ACC112 (cell line): ENCODE results near the gene POP4.
"Not testable (repeated sequence)": the region's sequence is repeated elsewhere in the genome, so short reads cannot be mapped to it uniquely, and the experiment has no call there.

Source experiments
- H2AFZ ChIP-seq: fragments of 200-600 bp; sonication (generic); one replicate; pipeline ENCODE4 v1.6.0; 2017; ENCODE audit warnings: antibody characterized with exemption, low read length; ENCODE audit not compliant: unreplicated experiment
- H3K27ac ChIP-seq: fragments of 200-600 bp; sonication (generic); 2 replicates; pipeline ENCODE4 v1.5.1; 2014; ENCODE audit warnings: low read depth, mild to moderate bottlenecking, antibody characterized with exemption, low read length, moderate library complexity
- H3K27me3 ChIP-seq: fragments of 200-600 bp; sonication (generic); 2 replicates; pipeline ENCODE4 v1.6.1; 2014; ENCODE audit warnings: mild to moderate bottlenecking, antibody characterized with exemption, low read length, moderate library complexity, mixed read lengths; ENCODE audit not compliant: insufficient read depth
- H3K36me3 ChIP-seq: fragments of 200-600 bp; sonication (generic); 2 replicates; pipeline ENCODE4 v1.6.1; 2016; ENCODE audit warnings: mild to moderate bottlenecking, antibody characterized with exemption, low read length, moderate library complexity, mixed read lengths; ENCODE audit not compliant: insufficient read depth
- H3K4me1 ChIP-seq: fragments of 200-600 bp; sonication (generic); one replicate; pipeline ENCODE4 v1.6.1; 2016; ENCODE audit warnings: low read length, mixed read lengths; ENCODE audit not compliant: insufficient read depth, unreplicated experiment, control insufficient read depth
- H3K4me3 ChIP-seq: fragments of 200-600 bp; sonication (generic); 2 replicates; pipeline ENCODE4 v1.5.1; 2014; ENCODE audit warnings: mild to moderate bottlenecking, low read depth, low read length
- H3K79me2 ChIP-seq: fragments of 200-600 bp; sonication (generic); one replicate; pipeline ENCODE4 v1.6.0; 2016; ENCODE audit warnings: low read length; ENCODE audit not compliant: control insufficient read depth, unreplicated experiment, insufficient read depth

The POP4 gene

DNA sequence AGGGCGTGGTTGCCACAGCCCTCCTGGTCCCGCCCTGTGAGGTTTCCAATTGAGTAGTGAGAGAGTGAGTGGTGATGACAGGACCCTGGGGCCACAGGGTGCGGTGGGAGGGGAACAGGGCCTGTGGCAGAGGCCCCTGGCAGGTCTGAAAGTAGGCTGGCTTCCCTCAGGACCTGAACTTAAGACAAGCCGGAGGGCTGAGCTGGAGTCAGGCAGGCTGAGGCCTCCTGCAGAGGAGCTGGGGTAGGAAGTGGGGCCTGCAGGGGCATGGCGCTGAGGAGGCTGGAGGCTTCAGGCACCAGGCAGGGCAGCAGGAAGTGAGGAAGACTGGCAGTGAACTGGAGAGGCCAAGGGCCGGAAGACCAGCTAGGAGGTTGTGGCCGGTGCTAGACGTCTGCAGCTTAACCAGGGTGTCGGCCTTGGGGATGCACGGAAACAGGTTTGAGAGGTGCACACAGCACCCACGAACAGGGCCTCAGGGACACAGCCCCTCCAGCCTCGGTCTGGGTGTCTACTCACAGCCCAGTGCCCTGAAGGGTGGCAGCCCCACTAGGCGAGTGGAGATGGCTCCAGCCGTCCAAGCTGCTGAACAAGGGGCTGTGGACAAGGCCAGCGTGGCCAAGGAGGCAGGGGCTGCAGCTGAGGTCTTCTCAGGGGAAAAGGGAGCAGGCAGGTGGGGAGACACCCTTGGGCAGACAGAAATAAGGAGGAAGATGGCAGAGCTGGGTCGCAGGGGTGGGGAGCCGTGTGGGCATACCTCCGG is 17.8 kb downstream of the POP4 start:
- H3K27ac ChIP-seq = no peak overlapping the region
- H3K79me2 ChIP-seq = no peaks in the 10 kb centered on the region
- H3K36me3 ChIP-seq = no peaks in the 10 kb centered on the region
- no peak overlapping the region for H2AFZ ChIP-seq
- no peak overlapping the region for H3K4me3 ChIP-seq
- H3K4me1 ChIP-seq = no peaks in the 10 kb centered on the region
- peaks cover 5% of the 10 kb centered on the region; the same call in 1 of the 2 replicates for H3K27me3 ChIP-seq

DNA sequence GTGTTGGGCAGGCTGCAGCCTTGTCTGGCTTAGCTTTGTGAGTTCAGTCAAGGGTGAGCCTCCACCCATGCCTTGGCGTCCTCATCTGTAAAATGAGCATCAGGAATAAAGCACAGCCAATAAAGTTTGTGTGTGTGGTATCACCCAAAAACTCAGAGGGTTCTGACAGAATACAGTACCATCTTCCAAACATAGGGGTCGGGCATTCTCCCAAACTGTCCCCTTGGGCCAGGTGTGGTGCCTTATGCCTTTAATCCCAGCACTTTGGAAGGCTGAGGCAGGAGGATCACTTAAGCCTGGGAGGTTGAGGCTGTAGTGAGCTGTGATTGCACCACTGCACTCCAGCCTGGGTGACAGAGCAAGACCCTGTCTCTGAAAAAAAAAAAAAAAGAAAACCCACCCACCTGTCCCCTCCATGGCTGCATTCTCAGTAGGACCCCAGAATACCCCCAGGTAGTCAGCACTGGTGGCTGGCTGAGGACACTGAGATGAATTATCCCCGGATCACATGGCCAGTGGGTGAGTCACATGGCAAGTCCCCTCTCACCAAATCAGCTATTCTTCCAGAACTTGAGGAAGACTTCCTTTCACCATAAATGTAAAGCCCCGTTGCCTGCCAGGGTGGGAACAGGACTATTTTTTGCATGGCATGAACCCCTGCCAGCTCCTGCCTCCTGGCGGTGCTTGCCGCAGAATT is 18.6 kb downstream of the POP4 start:
- H3K4me1 ChIP-seq = no peaks in the 10 kb centered on the region

DNA sequence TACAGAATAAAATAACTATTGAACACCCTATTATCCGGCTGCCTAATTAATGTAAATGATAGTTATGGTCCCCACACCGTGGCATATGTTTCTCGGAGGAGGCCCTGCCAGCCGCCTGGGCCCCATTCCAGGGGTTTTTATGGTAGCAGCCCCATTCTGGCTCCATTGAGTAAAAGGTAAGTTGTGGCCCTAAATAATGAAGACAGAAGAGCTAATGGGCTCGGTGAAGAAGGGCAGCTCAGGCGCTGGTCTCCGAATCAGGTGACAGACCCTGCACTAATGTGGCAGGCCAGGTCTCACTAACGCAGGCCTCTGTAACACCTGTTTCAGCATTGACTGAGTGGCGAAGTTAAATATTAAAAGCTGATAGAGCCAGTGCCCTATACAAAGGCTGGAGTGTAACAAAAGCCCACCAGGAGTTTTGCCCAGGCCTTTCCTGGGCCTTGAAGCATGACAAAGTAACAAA is 19.1 kb downstream of the POP4 start:
- H3K4me3 ChIP-seq = no peak overlapping the region

More for the DNA sequence above, 18.6 kb downstream of the POP4 start:
- Histone ChIP-seq H3K79me2 (no peaks in the 10 kb centered on the region), H3K4me3 (no peak overlapping the region), H3K36me3 (no peaks in the 10 kb centered on the region), H2AFZ (no peak overlapping the region), H3K27ac (no peak overlapping the region), H3K27me3 (peaks cover 5% of the 10 kb centered on the region; the same call in 1 of the 2 replicates)

DNA sequence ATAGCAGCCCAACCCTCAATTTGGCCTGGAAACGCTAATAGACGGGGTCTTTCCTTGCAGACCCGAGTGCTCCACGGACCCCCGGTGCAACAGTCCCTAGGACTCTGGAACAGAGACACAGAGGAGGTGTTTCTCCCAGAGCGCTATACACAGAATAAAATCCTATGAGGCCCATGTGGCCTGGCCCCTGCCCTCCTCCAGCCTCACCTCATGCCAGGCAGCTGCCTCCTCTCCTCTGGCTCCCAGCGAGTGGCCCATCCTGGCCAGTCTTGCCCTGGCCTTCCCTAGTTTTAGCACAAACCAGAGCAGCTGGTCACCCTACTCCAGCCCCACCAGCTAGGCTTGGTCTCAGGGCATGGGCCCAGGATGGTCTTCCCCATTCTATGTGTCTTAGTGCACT is 20.3 kb downstream of the POP4 start:
- H2AFZ ChIP-seq = no peak overlapping the region
- no peak overlapping the region for H3K27ac ChIP-seq
- no peak overlapping the region for H3K4me3 ChIP-seq
- no peaks in the 10 kb centered on the region for H3K36me3 ChIP-seq
- no peaks in the 10 kb centered on the region for H3K79me2 ChIP-seq
- H3K27me3 ChIP-seq = no peaks in the 10 kb centered on the region; the same call in 1 of the 2 replicates
- H3K4me1 ChIP-seq = no peaks in the 10 kb centered on the region

More for the DNA sequence above, 19.1 kb downstream of the POP4 start:
- Histone ChIP-seq H3K27ac (no peak overlapping the region), H3K36me3 (no peaks in the 10 kb centered on the region), H3K79me2 (no peaks in the 10 kb centered on the region), H3K4me1 (no peaks in the 10 kb centered on the region), H2AFZ (no peak overlapping the region), H3K27me3 (peaks cover 4% of the 10 kb centered on the region; the same call in 1 of the 2 replicates)

DNA sequence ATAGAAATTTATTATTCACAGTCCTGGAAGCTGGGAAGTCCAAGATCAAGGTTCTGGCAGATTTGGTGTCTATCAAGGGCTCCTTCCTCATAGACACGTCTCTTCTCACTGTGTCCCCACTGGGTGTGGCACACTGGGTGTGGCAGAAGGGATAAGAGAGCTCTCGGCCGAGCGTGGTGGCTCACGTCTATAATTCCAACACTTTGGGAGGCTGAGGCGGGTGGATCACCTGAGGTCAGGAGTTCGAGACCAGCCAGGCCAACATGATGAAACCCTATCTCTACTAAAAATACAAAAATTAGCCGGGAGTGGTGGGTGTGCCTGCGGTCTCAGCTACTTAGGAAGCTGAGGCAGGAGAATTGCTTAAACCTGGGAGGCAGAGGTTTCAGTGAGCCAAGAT is 20.7 kb downstream of the POP4 start:
- not testable (repeated sequence) for H3K27me3 ChIP-seq, H3K27ac ChIP-seq, H2AFZ ChIP-seq, H3K4me1 ChIP-seq, H3K4me3 ChIP-seq, H3K79me2 ChIP-seq, H3K36me3 ChIP-seq

DNA sequence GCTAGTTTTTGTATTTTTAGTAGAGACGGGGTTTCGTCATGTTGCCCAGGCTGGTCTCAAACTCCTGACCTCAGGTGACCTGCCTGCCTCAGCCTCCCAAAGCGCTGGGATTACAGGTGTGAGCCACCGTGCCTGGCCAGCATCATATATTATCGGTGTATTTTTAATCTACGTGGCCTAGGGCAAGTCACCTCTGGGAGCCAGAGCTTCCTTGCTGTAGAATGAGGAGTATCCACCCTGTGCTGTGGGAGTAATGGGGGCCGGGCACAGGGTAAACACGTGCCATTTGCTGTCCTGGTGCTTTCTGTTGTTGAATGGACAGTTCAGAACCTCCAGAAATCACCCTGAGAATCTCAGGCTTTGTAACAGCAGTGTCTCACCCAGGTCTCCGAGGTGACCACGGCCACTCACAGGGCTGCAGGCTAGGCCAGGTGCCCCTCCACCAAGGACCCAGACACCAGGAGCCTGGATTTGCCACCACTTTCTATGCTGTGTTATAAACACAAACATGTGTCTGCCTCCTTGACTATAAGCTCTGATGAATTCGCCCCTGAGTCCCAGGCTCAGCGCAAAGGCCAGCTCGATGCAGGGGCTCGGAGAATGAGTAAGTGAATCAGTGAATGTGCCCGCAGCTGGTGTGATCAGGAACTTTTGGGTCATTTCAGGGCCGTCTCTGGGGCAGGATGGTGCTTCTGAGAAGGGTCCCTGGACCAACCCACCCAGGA is 22.7 kb downstream of the POP4 start:
- Histone ChIP-seq H3K27me3 (no peaks in the 10 kb centered on the region), H3K79me2 (no peaks in the 10 kb centered on the region), H3K27ac (no peak overlapping the region), H3K36me3 (no peaks in the 10 kb centered on the region), H2AFZ (no peak overlapping the region), H3K4me3 (no peak overlapping the region), H3K4me1 (no peaks in the 10 kb centered on the region)

DNA sequence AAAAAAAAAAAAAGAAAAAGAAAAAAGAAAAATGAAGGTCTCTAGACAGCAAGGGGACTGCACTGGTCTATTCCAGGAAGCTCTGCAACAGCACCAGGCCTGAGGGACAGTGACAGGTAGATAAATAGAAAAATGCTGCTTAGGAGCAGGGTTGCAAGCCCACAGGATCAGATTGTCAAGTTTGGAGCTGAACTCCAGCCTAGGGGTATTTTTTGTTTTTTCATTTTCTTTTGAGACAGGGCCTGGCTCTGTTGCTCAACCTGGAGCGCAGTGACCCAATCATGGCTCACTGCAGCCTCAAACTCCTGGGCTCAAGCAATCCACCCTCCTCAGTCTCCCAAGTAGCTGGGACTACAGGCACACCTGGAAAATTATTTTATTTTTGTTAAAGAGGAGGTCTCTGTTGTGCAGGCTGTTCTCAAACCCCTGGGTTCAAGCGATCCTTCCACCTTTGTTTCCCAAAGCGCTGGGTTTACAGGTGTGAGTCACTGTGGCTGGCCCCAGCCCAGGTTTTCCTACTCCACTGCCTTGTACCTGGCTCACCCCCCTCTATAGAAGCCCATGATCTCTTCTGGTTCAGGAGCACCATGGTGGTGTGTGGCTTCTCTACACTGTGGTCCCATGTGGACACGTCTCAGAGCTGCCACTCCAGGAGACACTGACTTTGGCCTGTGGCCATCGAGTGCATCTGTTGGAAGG is 23.9 kb downstream of the POP4 start:
- H3K36me3 ChIP-seq = no peaks in the 10 kb centered on the region
- no peaks in the 10 kb centered on the region for H3K27me3 ChIP-seq
- no peaks in the 10 kb centered on the region for H3K4me1 ChIP-seq
- H3K27ac ChIP-seq = no peak overlapping the region
- no peaks in the 10 kb centered on the region for H3K79me2 ChIP-seq
- no peak overlapping the region for H2AFZ ChIP-seq
- no peak overlapping the region for H3K4me3 ChIP-seq

DNA sequence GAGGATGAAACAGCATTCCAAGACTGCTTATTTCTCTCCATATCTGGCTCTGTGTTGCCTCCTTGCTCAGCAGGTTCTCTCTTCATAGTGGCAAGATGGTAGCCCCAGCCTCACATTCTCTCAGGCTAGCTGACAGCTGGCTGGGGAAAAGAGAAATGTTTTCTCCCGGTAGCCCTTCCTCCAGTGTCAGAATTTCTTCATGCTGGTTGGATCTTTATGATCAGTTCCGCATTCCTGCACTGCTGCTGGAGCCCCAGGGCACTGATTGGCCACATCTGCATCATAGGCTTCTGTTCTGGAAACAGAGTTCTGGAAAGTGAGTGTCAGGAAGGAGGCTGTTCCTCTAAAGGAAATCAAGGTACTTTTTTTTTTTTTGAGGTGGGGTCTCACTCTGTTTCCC is 24.6 kb downstream of the POP4 start:
- H3K27ac ChIP-seq = no peak overlapping the region
- H3K4me1 ChIP-seq = no peaks in the 10 kb centered on the region
- H3K36me3 ChIP-seq = no peaks in the 10 kb centered on the region
- no peaks in the 10 kb centered on the region for H3K27me3 ChIP-seq
- no peaks in the 10 kb centered on the region for H3K79me2 ChIP-seq
- no peak overlapping the region for H2AFZ ChIP-seq
- no peak overlapping the region for H3K4me3 ChIP-seq

DNA sequence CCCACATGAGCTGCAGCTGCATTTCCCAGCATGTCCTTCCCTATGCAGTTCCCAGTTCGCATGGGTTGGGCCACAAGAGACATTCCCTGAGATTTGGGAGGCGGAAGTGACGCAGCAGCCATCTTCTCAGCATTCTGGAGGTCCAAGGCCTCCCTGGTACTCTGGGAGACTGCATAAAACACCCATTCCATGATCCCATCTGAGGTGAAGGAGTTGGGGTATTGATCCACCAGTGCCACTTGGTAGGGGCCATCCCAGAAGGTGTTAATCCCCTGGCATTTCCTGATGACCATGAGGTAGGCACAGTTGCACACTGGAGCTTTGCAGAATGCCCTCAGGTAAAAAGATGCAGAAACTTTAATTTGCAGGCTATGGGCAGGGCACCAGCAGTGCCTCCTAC is 25.4 kb downstream of the POP4 start:
- H3K79me2 ChIP-seq = no peaks in the 10 kb centered on the region
- no peaks in the 10 kb centered on the region for H3K27me3 ChIP-seq
- no peak overlapping the region for H2AFZ ChIP-seq
- no peak overlapping the region for H3K27ac ChIP-seq
- H3K4me1 ChIP-seq = no peaks in the 10 kb centered on the region
- H3K4me3 ChIP-seq = no peak overlapping the region
- no peaks in the 10 kb centered on the region for H3K36me3 ChIP-seq

DNA sequence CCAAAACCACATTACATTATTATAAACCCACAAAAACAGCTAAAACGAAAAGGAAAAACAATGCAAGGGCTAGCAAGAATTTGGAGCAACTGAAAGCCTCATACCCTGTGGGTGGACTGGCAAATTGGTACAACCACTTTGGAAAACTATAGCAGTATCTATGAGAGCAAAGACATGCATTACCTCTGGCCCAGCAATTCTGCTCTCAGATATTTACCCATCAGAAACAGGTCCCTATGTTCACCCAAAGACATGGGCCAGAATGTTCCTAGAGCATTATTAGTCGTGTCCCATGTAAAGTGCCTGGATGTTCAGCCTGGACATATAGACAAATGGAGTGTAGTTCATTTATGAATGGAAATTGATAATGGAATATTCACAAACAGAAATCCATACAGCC is 27.9 kb downstream of the POP4 start:
- no peaks in the 10 kb centered on the region for H3K27me3 ChIP-seq
- H3K79me2 ChIP-seq = no peaks in the 10 kb centered on the region
- H3K4me1 ChIP-seq = no peaks in the 10 kb centered on the region
- H3K36me3 ChIP-seq = no peaks in the 10 kb centered on the region
- H2AFZ ChIP-seq = no peak overlapping the region
- H3K27ac ChIP-seq = no peak overlapping the region
- H3K4me3 ChIP-seq = no peak overlapping the region
